Measurements from ENCODE around the gene SLC34A1.

Gene SLC34A1

GRCh38 chr5:177433658-177434217 lies 49.5 kb downstream of the SLC34A1 start:
- no peak for DNase-seq

- no peak for DNase-seq
These were observed 50.2 kb downstream of the SLC34A1 start for GRCh38 chr5:177434437-177434836.

DNA sequence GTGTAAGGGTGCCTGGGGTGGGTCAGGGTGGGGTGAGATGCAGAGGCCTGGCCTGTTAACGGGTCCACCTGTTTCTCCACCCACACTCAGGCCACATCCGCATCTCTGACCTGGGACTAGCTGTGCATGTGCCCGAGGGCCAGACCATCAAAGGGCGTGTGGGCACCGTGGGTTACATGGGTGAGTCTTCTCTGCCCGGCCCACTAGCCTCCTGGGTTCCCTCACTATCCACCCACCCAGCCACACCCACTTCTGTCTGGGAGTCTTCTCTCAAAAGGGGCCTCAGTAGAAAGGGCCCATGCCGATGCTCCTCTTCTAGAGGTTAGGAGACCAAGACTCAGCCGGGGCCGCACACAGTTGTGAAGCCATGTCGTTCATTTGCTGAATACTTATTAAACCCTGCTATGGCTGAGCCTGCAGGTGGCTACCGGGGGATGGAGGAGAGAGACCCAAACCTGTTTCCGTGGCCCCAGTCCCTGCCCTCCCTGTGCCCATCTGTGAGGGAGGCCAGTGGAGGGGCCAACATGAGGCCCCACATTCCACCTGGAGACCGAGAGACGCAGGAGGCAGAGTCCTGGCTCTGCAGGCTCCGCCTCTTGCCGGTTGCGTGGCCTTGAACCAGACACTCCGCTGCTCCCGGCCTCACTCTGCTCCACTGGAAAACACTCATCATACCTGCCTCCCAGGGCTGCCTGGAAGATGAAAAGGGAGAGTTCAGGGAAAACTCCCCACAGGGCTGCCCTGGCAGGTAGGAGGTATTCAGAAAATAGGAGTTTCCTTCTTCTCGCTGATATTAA lies 50.9 kb downstream of the SLC34A1 start:
- DNase-seq = no peak

GRCh38 chr5:177435847-177436536 lies 51.8 kb downstream of the SLC34A1 start:
- DNase-seq = no peak

- no peak for DNase-seq
These were observed 53.4 kb downstream of the SLC34A1 start for GRCh38 chr5:177437623-177438022.

DNA sequence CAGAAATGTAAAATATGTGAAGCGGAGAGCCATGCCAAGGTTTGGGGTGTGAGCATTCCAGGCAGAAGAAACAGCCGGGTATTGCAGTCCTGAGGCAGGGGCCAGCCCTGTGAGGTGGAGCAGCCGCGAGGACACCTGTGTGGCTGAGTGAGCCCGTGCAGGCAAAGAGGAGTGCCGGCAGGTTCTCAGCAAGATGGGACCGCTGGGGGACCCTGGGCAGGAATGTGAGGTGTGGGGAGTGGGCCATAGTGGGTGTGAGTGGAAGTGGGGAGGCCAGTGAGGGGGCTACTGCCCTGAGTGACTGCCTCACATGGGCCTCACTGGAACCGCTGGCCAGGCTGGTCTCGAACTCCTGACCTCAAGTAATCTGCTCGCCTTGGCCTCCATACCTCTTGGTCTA lies 54.2 kb downstream of the SLC34A1 start:
- DNase-seq = no peak

GRCh38 chr5:177439518-177440053 lies 55.4 kb downstream of the SLC34A1 start:
- no peak for DNase-seq

- no peak for DNase-seq
These were observed 56.2 kb downstream of the SLC34A1 start for GRCh38 chr5:177440211-177440989.

DNA sequence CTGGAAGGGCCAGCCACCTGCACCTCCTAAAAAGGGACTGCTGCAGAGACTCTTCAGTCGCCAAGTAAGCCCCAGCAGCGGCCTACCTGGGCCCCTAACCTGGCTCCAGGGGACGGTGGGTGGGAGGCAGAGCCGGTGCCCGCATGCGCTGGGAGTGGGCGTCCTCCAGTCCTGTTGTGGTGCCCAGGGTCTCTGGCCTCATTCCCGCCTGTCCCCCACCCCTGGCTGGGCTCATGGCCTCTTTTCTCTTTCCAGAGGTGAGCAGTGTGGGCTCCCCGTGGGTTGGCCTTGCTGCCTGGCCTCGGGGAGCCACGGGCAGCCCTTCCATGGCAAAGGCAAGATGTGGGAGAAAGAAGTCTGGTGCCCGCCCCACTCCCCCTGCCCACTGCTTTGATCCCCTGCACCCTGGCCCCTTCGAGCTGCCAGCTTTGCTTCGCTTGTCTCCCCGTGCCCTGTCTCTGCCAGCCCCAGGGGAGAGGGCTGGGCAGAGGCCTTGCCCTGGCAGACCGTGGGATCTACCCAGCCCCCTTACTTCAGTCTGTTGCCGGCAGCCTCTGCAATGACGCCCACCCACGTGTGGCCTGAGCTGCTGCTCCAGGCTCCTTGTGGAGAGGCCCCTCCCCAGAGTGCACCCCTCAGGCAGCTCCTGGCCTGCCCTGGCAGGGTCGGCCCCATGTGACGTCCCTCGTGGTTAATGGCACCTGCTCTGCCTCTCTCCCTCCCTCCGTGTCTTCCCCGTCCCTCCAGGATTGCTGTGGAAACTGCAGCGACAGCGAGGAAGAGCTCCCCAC lies 57.0 kb downstream of the SLC34A1 start:
- no peak for DNase-seq

GRCh38 chr5:177442066-177442826 lies 58.0 kb downstream of the SLC34A1 start:
- DNase-seq = no peak

GRCh38 chr5:177443144-177443983 lies 59.1 kb downstream of the SLC34A1 start:
- no peak for DNase-seq

GRCh38 chr5:177444106-177445051 lies 60.1 kb downstream of the SLC34A1 start:
- no peak for DNase-seq

- DNase-seq = no peak
These were observed 61.0 kb downstream of the SLC34A1 start for GRCh38 chr5:177445052-177445916.

GRCh38 chr5:177445917-177446199 lies 61.6 kb downstream of the SLC34A1 start:
- DNase-seq = no peak

DNA sequence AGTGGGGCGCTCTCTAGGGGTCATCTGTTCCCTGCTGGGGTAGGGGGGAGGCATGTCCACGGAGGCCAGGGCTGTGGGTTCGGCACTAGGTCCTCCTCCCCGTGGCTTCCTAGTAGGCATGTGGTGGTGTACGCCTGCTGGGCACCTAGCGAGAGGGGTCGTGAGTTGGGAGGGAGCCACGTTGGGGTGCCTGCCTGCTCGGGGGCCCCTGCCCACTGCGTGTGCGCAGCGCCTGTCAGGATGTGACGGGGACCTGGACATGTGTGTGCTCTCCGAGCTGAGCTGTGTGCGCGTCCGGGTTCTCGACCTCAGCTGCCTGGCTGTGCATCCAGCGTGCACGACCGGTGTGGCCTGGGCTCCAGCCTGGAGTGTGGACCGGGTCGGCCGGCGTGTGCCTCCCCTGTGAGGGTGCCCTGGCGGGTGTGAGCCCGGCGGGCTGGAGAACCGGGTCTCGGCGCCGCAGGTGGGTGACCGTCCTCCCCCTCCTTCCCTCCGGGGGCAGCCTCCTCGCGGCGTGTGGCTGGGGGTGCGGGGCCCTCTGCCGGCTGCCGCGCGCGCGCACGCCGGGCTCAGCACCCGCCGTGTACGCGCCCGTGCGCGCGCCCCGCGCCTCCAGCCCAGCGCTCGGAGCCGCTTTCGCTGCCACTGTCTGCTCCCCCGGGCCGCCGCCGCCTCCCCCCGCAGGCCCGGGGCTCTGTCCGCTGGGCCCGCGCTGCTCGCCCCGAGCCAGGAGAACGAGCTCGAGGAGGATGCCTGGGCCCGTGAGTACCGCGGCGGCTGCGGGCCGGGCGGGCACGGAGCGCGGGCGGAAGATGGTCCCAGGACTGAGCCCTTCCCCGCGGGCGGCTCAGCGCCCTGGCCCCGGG lies 62.2 kb downstream of the SLC34A1 start, which contains the start of gene PRR7:
Gene PRR7, plus strand, starts transcription at position 615 of the 866 bp plus-strand sequence. CDS start 8,254 bp downstream, outside the sequence.
- DNase-seq = peak; percentile 17

DNA sequence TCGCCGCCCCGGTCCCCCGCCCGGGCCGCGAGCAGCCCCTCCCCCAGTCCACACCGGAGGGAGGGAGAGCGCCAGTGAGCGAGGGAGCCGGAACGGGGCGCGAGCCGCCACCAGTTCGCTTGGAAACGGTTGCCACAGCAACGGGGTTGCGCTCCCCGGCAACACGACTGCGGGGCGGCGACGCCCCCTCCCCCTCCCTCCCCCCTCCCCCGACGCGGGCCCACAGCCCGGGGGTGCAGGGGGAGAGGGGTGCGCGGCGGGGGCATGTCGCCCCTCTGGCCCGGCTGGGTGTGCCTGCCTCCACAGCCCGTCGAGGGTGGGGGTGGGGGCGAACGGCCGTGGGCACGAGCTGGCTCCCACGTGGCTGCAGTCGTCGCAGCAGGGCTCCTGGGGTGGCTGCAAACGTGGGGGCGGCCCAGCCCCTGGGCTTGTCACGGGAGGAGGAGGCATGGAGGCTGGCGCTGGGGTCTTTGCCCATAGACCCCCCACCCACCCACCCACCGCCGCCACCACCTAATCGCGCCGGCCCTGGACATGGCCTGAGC lies 62.9 kb downstream of the SLC34A1 start:
- DNase-seq = peak; percentile 33

Measured in NCI-H1436 (cell line).